ENCODE measurements around the gene KCNC3.
A peak's percentile ranks its signal among the peaks of the same experiment; 100 is the strongest.
"Not testable (repeated sequence)": the region's sequence is repeated elsewhere in the genome, so short reads cannot be mapped to it uniquely, and the experiment has no call there.

The KCNC3 gene

GRCh38 chr19:50361290-50362029 is 32.3 kb upstream of the KCNC3 start:
- no peak overlapping the region for H3K4me3 Mint-ChIP-seq
- H3K36me3 Mint-ChIP-seq (ENCODE audit: low read depth), result peaks cover 15% of the 10 kb centered on the region
- H3K27ac Mint-ChIP-seq, result peak overlapping the region; percentile 58
- H3K27me3 Mint-ChIP-seq (ENCODE audit: low read depth), result no peaks in the 10 kb centered on the region
- H3K4me1 Mint-ChIP-seq (ENCODE audit: low read depth), result peaks cover 65% of the 10 kb centered on the region
- H3K9me3 Mint-ChIP-seq, result no peaks in the 10 kb centered on the region

GRCh38 chr19:50359328-50359818 is 30.2 kb upstream of the KCNC3 start:
- Mint-ChIP-seq H3K36me3 (ENCODE audit: low read depth) (peaks cover 14% of the 10 kb centered on the region), H3K4me1 (ENCODE audit: low read depth) (peaks cover 54% of the 10 kb centered on the region), H3K27me3 (ENCODE audit: low read depth) (no peaks in the 10 kb centered on the region), H3K4me3 (peak overlapping the region; percentile 87), H3K27ac (peak overlapping the region; percentile 98), H3K9me3 (no peaks in the 10 kb centered on the region)

- peak overlapping the region; percentile 87 for H3K4me3 Mint-ChIP-seq
- H3K36me3 Mint-ChIP-seq (ENCODE audit: low read depth), result peaks cover 14% of the 10 kb centered on the region
- no peaks in the 10 kb centered on the region for H3K9me3 Mint-ChIP-seq
- H3K27ac Mint-ChIP-seq, result peak overlapping the region; percentile 98
- peaks cover 52% of the 10 kb centered on the region for H3K4me1 Mint-ChIP-seq (ENCODE audit: low read depth)
- no peaks in the 10 kb centered on the region for H3K27me3 Mint-ChIP-seq (ENCODE audit: low read depth)
Observed at GRCh38 chr19:50358483-50359327, 29.5 kb upstream of the KCNC3 start.

- H3K4me1 Mint-ChIP-seq (ENCODE audit: low read depth), result peaks cover 42% of the 10 kb centered on the region
Observed at GRCh38 chr19:50357178-50358100, 28.3 kb upstream of the KCNC3 start.

GRCh38 chr19:50356691-50357177 is 27.6 kb upstream of the KCNC3 start:
- peak overlapping the region; percentile 98 for H3K27ac Mint-ChIP-seq
- H3K36me3 Mint-ChIP-seq (ENCODE audit: low read depth), result peaks cover 13% of the 10 kb centered on the region
- no peak overlapping the region for H3K4me3 Mint-ChIP-seq
- H3K27me3 Mint-ChIP-seq (ENCODE audit: low read depth), result no peaks in the 10 kb centered on the region
- H3K4me1 Mint-ChIP-seq (ENCODE audit: low read depth), result peaks cover 36% of the 10 kb centered on the region
- no peaks in the 10 kb centered on the region for H3K9me3 Mint-ChIP-seq

More at GRCh38 chr19:50357178-50358100, 28.3 kb upstream of the KCNC3 start:
- peak overlapping the region; percentile 98 for H3K27ac Mint-ChIP-seq
- H3K9me3 Mint-ChIP-seq, result no peaks in the 10 kb centered on the region
- H3K27me3 Mint-ChIP-seq (ENCODE audit: low read depth), result no peaks in the 10 kb centered on the region
- peak overlapping the region; percentile 87 for H3K4me3 Mint-ChIP-seq
- H3K36me3 Mint-ChIP-seq (ENCODE audit: low read depth), result peaks cover 14% of the 10 kb centered on the region

DNA sequence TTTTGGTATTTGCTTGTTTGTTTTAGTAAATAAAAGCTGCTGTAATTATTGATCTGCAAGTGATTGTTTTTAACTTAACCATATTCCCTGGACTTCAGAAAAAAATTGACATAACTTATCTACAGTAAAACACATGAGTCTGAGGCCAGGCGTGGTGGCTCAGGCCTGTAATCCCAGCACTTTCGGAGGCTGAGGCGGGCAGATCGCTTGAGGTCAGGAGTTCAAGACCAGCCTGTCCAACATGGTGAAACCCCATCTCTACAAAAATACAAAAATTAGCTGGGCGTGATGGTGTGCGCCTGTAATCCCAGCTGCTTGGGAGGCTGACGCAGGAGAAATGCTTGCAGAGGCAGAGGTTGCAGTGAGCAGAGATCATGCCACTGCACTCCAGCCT is 24.3 kb upstream of the KCNC3 start:
- H3K4me3 Mint-ChIP-seq; H3K27ac Mint-ChIP-seq; H3K4me1 Mint-ChIP-seq (ENCODE audit: low read depth); H3K9me3 Mint-ChIP-seq; H3K36me3 Mint-ChIP-seq (ENCODE audit: low read depth); H3K27me3 Mint-ChIP-seq (ENCODE audit: low read depth): not testable (repeated sequence)

GRCh38 chr19:50352242-50352641 is 23.1 kb upstream of the KCNC3 start:
- H3K27ac Mint-ChIP-seq, result no peak overlapping the region
- H3K27me3 Mint-ChIP-seq (ENCODE audit: low read depth), result no peaks in the 10 kb centered on the region
- no peaks in the 10 kb centered on the region for H3K36me3 Mint-ChIP-seq (ENCODE audit: low read depth)
- H3K4me3 Mint-ChIP-seq, result no peak overlapping the region
- peaks cover 12% of the 10 kb centered on the region for H3K4me1 Mint-ChIP-seq (ENCODE audit: low read depth)
- no peaks in the 10 kb centered on the region for H3K9me3 Mint-ChIP-seq

DNA sequence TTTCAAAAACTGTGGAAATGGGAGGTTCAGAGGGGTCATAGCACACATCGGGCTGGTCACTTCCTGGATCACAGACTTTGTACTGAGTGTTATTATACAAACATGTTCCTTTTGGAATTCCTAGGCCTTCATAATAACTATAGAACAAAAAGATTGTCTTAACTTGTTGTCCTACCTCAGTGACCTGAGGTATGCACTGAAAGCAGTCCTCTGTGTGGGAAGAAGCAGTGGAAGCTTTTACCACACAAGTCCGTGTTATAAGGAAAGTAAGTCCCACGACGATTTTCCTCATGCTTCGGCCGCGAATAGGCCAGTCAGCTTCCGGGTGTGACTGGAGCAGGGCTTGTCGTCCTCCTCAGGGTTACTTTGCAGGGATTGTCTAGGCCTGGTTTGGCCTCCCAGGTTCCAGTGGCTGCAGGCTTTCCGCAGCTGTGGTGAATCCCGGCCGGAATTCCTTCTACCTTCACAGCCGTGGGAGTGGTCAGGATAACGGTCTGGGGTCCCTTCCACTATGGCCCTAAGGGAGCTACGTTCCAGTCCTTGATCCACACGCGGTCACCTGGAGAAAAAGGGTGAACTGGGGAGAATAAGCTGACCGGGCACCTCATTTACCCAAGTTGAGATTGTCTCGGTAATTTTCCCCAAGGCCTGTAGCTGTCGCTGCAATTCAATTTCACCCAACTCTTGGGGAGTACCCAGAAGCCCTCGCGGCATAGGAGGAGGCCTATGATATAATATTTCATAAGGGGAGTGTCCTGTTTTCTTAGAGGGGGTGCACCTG is 20.3 kb upstream of the KCNC3 start:
- H3K4me3 Mint-ChIP-seq, result no peak overlapping the region
- H3K9me3 Mint-ChIP-seq, result no peaks in the 10 kb centered on the region
- no peaks in the 10 kb centered on the region for H3K27me3 Mint-ChIP-seq (ENCODE audit: low read depth)
- H3K27ac Mint-ChIP-seq, result no peak overlapping the region
- H3K4me1 Mint-ChIP-seq (ENCODE audit: low read depth), result peaks cover 21% of the 10 kb centered on the region
- H3K36me3 Mint-ChIP-seq (ENCODE audit: low read depth), result peaks cover 3% of the 10 kb centered on the region

- H3K9me3 Mint-ChIP-seq; H3K27me3 Mint-ChIP-seq (ENCODE audit: low read depth): not testable (repeated sequence)
- Mint-ChIP-seq H3K4me1 (ENCODE audit: low read depth) (peaks cover 27% of the 10 kb centered on the region), H3K36me3 (ENCODE audit: low read depth) (peaks cover 10% of the 10 kb centered on the region), H3K27ac (peak overlapping the region; percentile 77), H3K4me3 (peak overlapping the region; percentile 78)
Observed at GRCh38 chr19:50347089-50347581, 18.0 kb upstream of the KCNC3 start.

- peak overlapping the region; percentile 26 for H3K27ac Mint-ChIP-seq
- peaks cover 10% of the 10 kb centered on the region for H3K36me3 Mint-ChIP-seq (ENCODE audit: low read depth)
- H3K4me1 Mint-ChIP-seq (ENCODE audit: low read depth), result peaks cover 27% of the 10 kb centered on the region
- H3K27me3 Mint-ChIP-seq (ENCODE audit: low read depth), result no peaks in the 10 kb centered on the region
- H3K9me3 Mint-ChIP-seq, result peaks cover 3% of the 10 kb centered on the region
- H3K4me3 Mint-ChIP-seq, result peak overlapping the region; percentile 26
Observed at GRCh38 chr19:50344661-50345318, 15.6 kb upstream of the KCNC3 start.

DNA sequence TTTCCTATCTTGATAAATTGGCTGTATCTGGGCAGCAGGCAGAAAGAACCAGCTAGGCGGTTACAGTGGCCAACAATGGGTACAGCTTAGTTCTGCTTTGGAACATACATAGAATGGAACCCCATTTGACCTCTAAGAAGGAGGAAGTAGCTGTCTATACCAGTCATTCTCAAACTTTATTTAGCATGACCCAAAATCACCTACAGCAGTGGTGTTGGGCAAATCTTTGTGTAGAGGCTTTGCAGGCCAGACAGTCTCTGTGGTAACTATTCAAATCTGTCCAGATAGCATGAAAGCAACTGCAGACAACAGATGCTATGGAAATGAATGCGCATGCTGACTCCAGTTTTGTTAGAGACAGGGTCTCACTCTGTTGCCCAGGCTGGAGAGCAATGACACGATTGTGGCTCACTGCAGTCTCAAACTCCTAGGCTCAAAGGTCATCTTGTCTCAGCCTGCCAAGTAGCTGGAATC is 12.0 kb upstream of the KCNC3 start:
- H3K36me3 Mint-ChIP-seq (ENCODE audit: low read depth), result peaks cover 15% of the 10 kb centered on the region
- H3K27me3 Mint-ChIP-seq (ENCODE audit: low read depth), result no peaks in the 10 kb centered on the region
- H3K4me1 Mint-ChIP-seq (ENCODE audit: low read depth), result peaks cover 12% of the 10 kb centered on the region

GRCh38 chr19:50340331-50340730 is 11.2 kb upstream of the KCNC3 start:
- peaks cover 18% of the 10 kb centered on the region for H3K36me3 Mint-ChIP-seq (ENCODE audit: low read depth)
- H3K4me1 Mint-ChIP-seq (ENCODE audit: low read depth), result peaks cover 17% of the 10 kb centered on the region
- H3K27me3 Mint-ChIP-seq (ENCODE audit: low read depth), result no peaks in the 10 kb centered on the region
- H3K4me3 Mint-ChIP-seq, result no peak overlapping the region
- no peak overlapping the region for H3K27ac Mint-ChIP-seq
- H3K9me3 Mint-ChIP-seq, result peaks cover 3% of the 10 kb centered on the region

More for the DNA sequence above, 12.0 kb upstream of the KCNC3 start:
- no peak overlapping the region for H3K4me3 Mint-ChIP-seq
- peaks cover 3% of the 10 kb centered on the region for H3K9me3 Mint-ChIP-seq
- H3K27ac Mint-ChIP-seq, result no peak overlapping the region

- H3K27me3 Mint-ChIP-seq (ENCODE audit: low read depth); H3K27ac Mint-ChIP-seq; H3K36me3 Mint-ChIP-seq (ENCODE audit: low read depth); H3K9me3 Mint-ChIP-seq; H3K4me3 Mint-ChIP-seq: not testable (repeated sequence)
- H3K4me1 Mint-ChIP-seq (ENCODE audit: low read depth), result peaks cover 32% of the 10 kb centered on the region
Observed at GRCh38 chr19:50337031-50337430, 7.9 kb upstream of the KCNC3 start.

All from T-helper 1 cell treated with Interleukin-12 subunit alpha and Interleukin-12 subunit beta and Interleukin-4 antibody, amounts not matched to agents 30 μg/mL and 1 μg/mL, for 36 hours (primary cell).